Endothelial cell of umbilical vein (primary cell): ENCODE data around the gene DCUN1D2. TPM values are rescaled to one million over a fixed set of nuclear protein-coding genes. Genes with fewer than 3 reads are reported as not detected.

Experiments
- BruUV-seq: library from RNA; stranded (reverse); fragments of 400-500 nt; replicated peaks from 2 replicates; lab custom pipeline; 2021; lab: Mats Ljungman, UMichigan
- CTCF ChIA-PET: fragments of 300-600, 350-600 bp; sonication (Branson Sonifier 250); formaldehyde crosslinking; loops from one replicate; lab custom pipeline; 2021; ENCODE audit warnings: antibody characterized with exemption, inconsistent platforms; lab: Charles Lee
- POLR2A ChIA-PET: fragments of 300-600, 350-600 bp; sonication (Branson Sonifier 250); formaldehyde crosslinking; loops from one replicate; lab custom pipeline; 2021; ENCODE audit warnings: antibody characterized with exemption, inconsistent platforms; lab: Charles Lee
- DNase-seq: peaks from one replicate; pipeline ENCODE4 v3.0.0-alpha.2; 2011; ENCODE audit warnings: low read depth, low spot score
- FAIRE-seq: peaks from 2 replicates; lab custom pipeline; 2011; peaks lifted over from hg19 to GRCh38; lab: Jason Lieb, UNC
- H2AFZ ChIP-seq: 2 replicates; pipeline ENCODE4 v1.6.0; 2012; ENCODE audit warnings: low read depth, low read length, control low read depth, inconsistent platforms
- H3K27ac ChIP-seq: 2 replicates; pipeline ENCODE4 v1.5.1; 2011; ENCODE audit warnings: low read depth, mild to moderate bottlenecking, control low read depth, low read length, moderate library complexity; ENCODE audit not compliant: insufficient read depth
- H3K27me3 ChIP-seq, 2 experiments: 2 replicates each; pipeline versions ENCODE4 v1.6.0 to v1.6.1; 2011; ENCODE audit warnings: low read length in 2 of 2, mixed read lengths in 1 of 2; ENCODE audit not compliant: control insufficient read depth in 2 of 2, insufficient read depth in 2 of 2
- H3K36me3 ChIP-seq, 2 experiments: 2 replicates in 1 of 2; 3 replicates in 1 of 2; pipeline ENCODE4 v1.5.1; 2011; ENCODE audit warnings: low read length in 2 of 2, mild to moderate bottlenecking in 1 of 2, moderate library complexity in 1 of 2; ENCODE audit not compliant: control insufficient read depth in 2 of 2, insufficient read depth in 2 of 2; ENCODE audit errors: extremely low read depth in 1 of 2
- H3K4me1 ChIP-seq: 3 replicates; pipeline ENCODE4 v1.5.1; 2011; ENCODE audit warnings: mild to moderate bottlenecking, low read length; ENCODE audit not compliant: control insufficient read depth, insufficient read depth; ENCODE audit errors: extremely low read depth
- H3K4me2 ChIP-seq: 2 replicates; pipeline ENCODE4 v1.6.1; 2011; ENCODE audit warnings: low read length, control low read depth, mixed read lengths; ENCODE audit not compliant: insufficient read depth
- H3K4me3 ChIP-seq, 3 experiments: fragments of 200-600 bp in 1 of 3; sonication (generic), shearing (Covaris generic) in 1 of 3; replicated peaks in 1 of 3; 2 replicates each; pipeline ENCODE4 v1.5.1; 2011 to 2016; ENCODE audit warnings: control low read depth in 3 of 3, low read length in 3 of 3, mild to moderate bottlenecking in 2 of 3, inconsistent platforms in 1 of 3, low read depth in 1 of 3, moderate library complexity in 1 of 3; ENCODE audit not compliant: insufficient read depth in 1 of 3
- H3K79me2 ChIP-seq: 2 replicates; pipeline ENCODE4 v1.6.0; 2012; ENCODE audit warnings: low read length, inconsistent platforms; ENCODE audit not compliant: control insufficient read depth, insufficient read depth
- H3K9ac ChIP-seq: replicated peaks from 2 replicates; pipeline ENCODE3; 2011; ENCODE audit warnings: low read length, control low read depth; ENCODE audit not compliant: insufficient read depth; ENCODE audit errors: extremely low read depth
- H3K9me1 ChIP-seq: replicated peaks from 3 replicates; pipeline ENCODE4 v1.6.0; 2011; ENCODE audit warnings: mild to moderate bottlenecking, low read length; ENCODE audit not compliant: control insufficient read depth, insufficient read depth; ENCODE audit errors: extremely low read depth
- H3K9me3 ChIP-seq: replicated peaks from 2 replicates; pipeline ENCODE4 v1.5.1; 2012; ENCODE audit warnings: low read length, inconsistent platforms; ENCODE audit not compliant: control insufficient read depth, insufficient read depth
- H4K20me1 ChIP-seq: replicated peaks from 2 replicates; pipeline ENCODE3; 2011; ENCODE audit warnings: mild to moderate bottlenecking, low read length; ENCODE audit not compliant: control insufficient read depth, insufficient read depth; ENCODE audit errors: extremely low read depth
- CTCF ChIP-seq, 2 donors: IDR thresholded peaks; 1 replicate in 1 of 2; 2 replicates in 1 of 2; pipeline ENCODE4 v1.5.1; 2011; ENCODE audit warnings: low read length in 2 of 2, mild to moderate bottlenecking in 2 of 2, moderate library complexity in 2 of 2, control low read depth in 1 of 2, inconsistent platforms in 1 of 2, low read depth in 1 of 2; ENCODE audit not compliant: insufficient read depth in 1 of 2; ENCODE audit errors: extremely low read depth in 1 of 2
- EZH2 ChIP-seq: IDR thresholded peaks from 2 replicates; pipeline ENCODE4 v1.6.1; 2012; ENCODE audit warnings: borderline replicate concordance, low read depth, mild to moderate bottlenecking, moderate library complexity, low read length, inconsistent platforms; ENCODE audit not compliant: severe bottlenecking
- FOS ChIP-seq: IDR thresholded peaks from 2 replicates; pipeline ENCODE4 v1.6.1; 2011; ENCODE audit warnings: mild to moderate bottlenecking, low read length, moderate library complexity, borderline replicate concordance; ENCODE audit not compliant: insufficient read depth
- GATA2 ChIP-seq: IDR thresholded peaks from 2 replicates; pipeline ENCODE4 v1.7.0; 2011; ENCODE audit warnings: low read depth, mild to moderate bottlenecking, moderate library complexity, mixed read lengths, low read length; ENCODE audit not compliant: insufficient read length, insufficient read depth
- JUN ChIP-seq: IDR thresholded peaks from 2 replicates; pipeline ENCODE4 v1.6.1; 2011; ENCODE audit warnings: borderline replicate concordance, low read depth; ENCODE audit not compliant: insufficient read length, insufficient read depth
- MAX ChIP-seq: IDR thresholded peaks from 2 replicates; pipeline ENCODE4 v1.6.1; 2011; ENCODE audit not compliant: insufficient read depth, insufficient read length
- MYC ChIP-seq: IDR thresholded peaks from one replicate; pipeline ENCODE4 v1.6.1; 2011; ENCODE audit warnings: mild to moderate bottlenecking, low read depth, low read length
- POLR2A ChIP-seq: IDR thresholded peaks from 2 replicates; pipeline ENCODE4 v1.6.1; 2012; ENCODE audit warnings: low read depth, mild to moderate bottlenecking, control low read depth, low read length
- POLR2AphosphoS5 ChIP-seq: IDR thresholded peaks from 2 replicates; pipeline ENCODE4 v1.6.1; 2012; ENCODE audit warnings: low read depth, mild to moderate bottlenecking, control low read depth, low read length, moderate library complexity; ENCODE audit not compliant: insufficient read depth
- dilution Hi-C: fragments of 300-500 bp; cut with MboI; formaldehyde crosslinking; loops from one replicate; pipeline ENCODE4 v1.15.0; 2019; ENCODE audit warnings: low sequenced_read_pairs; ENCODE audit not compliant: extremely low pct_ligation_motif_present
- intact Hi-C: fragments of 100-400 bp; cut with micrococcal nuclease; formaldehyde crosslinking; loops from one replicate; pipeline ENCODE4 v1.10.0; 2022
- polyA plus RNA-seq, 4 experiments: library from polyadenylated mRNA; depleted of rRNA in 3 of 4; stranded (reverse) in 3 of 4; unstranded in 1 of 4; fragments of >200 nt; gene quantifications; 2 replicates each; pipeline versions ENCODE4 v1.2.1 to v1.2.3, GENCODE V29; 2011 to 2012; ENCODE audit warnings: missing spikeins in 1 of 4
- total RNA-seq: library from RNA; stranded (reverse); gene quantifications from 2 replicates; pipeline ENCODE4 v1.2.3, GENCODE V29; 2021

Gene DCUN1D2
- total and polyA plus RNA-seq, 2 donors (not counting 3 experiments of a cell fraction or from before 2014, with no cell fraction given): 10.5 to 24.9 TPM

GRCh38 chr13:113475911-113476310, 14.6 kb downstream of the DCUN1D2 start:
- TF ChIP-seq FOS: no peak
- no peak for TF ChIP-seq MAX
- no peak for TF ChIP-seq GATA2
- no peak for TF ChIP-seq JUN
- TF ChIP-seq EZH2: no peak
- no peak for TF ChIP-seq POLR2A
- TF ChIP-seq MYC: no peak
- no peak for TF ChIP-seq POLR2AphosphoS5
- no peak for TF ChIP-seq CTCF (IDR thresholded peaks at IDR 0.05; ENCODE audit: extremely low read depth in 1 of 2, insufficient read depth in 1 of 2, low read depth in 1 of 2, low read length in 2 of 2)
- Histone ChIP-seq H3K27me3 (no peaks in the 10 kb centered on the region), H3K4me1 (peaks cover 5% of the 10 kb centered on the region), H3K9me3 (no peaks in the 10 kb centered on the region), H4K20me1 (no peaks in the 10 kb centered on the region), H3K9me1 (no peaks in the 10 kb centered on the region), H3K4me3 (no peak overlapping the region), H3K27ac (no peak overlapping the region), H3K79me2 (no peaks in the 10 kb centered on the region), H3K36me3 (peaks cover 5 to 8% of the 10 kb centered on the region in 2 experiments), H3K9ac (no peak overlapping the region), H3K4me2 (no peak overlapping the region), H2AFZ (no peak overlapping the region)
- ChIA-PET CTCF (no interaction called here), POLR2A (no interaction called here)
- no TSS peak for BruUV-seq
- DNase-seq (no peak), FAIRE-seq (no peak)
- dilution Hi-C loops (no loop called here), intact Hi-C loops (no loop called here)
